ENCODE results near the gene GBA2.

Gene GBA2

DNA sequence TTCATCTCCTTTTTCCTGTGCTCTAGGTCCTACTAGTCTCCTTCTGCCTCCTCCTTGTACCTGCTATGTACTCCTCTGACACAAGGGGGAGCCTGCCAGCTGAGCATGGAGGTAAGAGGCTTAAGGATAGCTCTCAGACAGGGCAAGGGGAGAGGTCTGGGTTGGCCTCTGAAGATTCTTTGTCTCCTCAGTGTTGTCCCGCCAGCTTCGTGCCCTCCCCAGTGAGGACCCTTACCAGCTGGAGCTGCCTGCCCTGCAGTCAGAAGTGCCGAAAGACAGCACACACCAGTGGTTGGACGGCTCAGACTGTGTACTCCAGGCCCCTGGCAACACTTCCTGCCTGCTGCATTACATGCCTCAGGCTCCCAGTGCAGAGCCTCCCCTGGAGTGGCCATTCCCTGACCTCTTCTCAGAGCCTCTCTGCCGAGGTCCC lies 12.8 kb downstream of the GBA2 start:
- DNase-seq = no peak

DNA sequence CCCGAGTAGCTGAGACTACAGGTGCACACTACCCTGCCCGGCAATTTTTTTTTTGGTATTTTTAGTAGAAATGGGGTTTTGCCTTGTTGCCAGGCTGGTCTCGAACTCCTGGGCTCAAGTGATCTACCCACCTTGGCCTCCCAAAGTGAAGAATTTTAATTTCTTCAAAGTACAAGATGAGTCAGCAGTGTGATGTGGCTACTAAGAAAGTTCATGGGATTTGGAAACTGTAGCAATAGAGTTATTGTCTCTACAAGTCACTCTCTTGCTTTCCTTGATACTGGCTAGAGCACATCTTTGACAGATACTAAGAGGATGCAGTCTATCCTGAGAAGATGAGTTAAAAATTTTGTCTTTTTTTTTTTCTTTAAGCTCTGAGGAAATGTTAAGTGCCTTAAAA lies 14.9 kb downstream of the GBA2 start:
- no peak for DNase-seq

DNA sequence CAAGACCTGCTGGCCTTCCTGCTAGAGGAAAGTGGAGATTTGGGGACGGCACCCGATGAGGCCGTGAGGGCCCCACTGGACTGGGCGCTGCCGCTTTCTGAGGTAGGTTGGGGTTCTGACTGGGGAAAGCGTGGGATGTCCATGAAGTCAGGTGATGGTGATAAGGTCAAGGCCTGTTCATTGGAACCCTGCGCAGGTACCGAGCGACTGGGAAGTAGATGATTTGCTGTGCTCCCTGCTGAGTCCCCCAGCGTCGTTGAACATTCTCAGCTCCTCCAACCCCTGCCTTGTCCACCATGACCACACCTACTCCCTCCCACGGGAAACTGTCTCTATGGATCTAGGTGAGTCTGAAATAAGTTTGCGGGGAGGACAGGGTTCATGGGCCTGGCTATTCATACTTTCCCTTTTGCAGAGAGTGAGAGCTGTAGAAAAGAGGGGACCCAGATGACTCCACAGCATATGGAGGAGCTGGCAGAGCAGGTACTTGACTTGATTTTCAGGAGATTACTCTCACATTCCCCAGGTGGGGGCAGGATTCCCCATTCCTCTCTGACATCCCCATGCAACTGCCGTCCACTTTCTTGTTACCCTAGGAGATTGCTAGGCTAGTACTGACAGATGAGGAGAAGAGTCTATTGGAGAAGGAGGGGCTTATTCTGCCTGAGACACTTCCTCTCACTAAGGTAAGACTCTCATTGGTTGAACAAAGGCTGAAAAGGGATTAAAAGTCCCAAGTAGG lies 16.1 kb downstream of the GBA2 start:
- DNase-seq = no peak

DNA sequence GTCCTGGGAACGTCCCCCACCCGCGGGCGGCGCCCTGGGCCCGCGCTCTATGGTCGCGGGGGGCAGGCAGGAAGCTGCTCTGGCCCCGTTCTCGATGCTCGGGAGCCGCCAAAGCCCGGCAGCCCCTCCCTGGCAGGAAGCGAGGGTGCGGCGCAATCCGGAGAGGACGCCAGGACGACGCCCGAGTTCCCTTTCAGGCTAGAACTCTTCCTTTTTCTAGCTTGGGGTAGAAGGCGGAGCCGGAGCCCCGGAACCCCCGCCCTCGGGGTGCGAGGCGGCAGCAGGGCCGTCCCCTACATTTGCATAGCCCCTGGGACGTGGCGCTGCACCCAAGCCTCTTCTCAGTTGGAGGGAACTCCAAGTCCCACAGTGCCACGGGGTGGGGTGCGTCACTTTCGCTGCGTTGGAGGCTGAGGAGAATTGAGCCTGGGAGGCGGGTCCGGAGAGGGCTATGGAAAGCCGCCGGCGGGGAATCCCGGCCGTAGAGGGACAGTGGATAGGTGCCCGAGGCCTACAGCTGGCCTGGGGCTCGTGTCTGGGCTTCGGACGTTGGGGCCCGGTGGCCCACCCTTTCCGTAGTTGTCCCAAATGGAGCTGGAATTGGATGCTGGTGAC lies 16.7 kb downstream of the GBA2 start, which contains the start of the genes CREB3 and TLN1:
Gene CREB3 (plus strand): TSS at position 482 of the 615 bp plus-strand sequence. CDS start 107 bp downstream, at position 589.
Gene TLN1 (minus strand): TSS at position 11 of the 615 bp plus-strand sequence. CDS start 6,501 bp downstream, outside the sequence.
- DNase-seq = peak; percentile 96

DNA sequence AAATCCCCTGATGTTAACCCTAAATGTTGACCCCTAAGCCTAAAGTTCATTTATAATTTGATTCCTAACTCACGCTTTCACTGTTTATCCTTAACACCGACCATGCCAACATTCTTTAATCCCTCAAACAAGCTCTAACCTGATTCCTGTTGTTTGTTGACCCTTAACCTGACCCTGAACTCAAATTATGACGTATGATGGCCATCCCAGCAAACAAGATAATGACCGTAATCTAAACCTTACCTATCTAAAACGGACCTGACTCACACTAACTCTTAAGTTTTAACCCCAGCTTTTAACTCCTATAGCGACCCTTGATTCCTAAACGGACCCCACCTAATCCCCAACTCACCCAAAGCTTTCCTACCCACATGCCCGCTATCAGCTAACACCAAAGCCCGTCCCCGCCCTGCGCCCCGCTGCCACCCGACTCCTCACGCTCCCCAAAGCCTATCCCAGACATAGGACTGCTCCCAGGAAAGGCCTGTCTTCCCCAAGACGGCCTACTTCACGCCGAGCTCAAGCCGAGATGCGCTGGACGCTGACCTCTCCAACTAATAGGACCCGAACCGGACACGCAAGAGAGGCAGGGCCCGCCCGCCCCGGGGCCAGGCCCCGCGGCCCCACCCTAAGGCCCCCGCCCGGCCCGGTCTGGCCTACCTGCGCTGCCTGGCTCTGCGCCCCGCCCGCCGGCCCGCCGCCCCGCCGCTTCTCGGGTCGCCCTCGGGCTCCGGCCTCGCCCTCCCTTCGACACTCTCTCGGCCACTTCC lies 17.4 kb downstream of the GBA2 start:
- no peak for DNase-seq

DNA sequence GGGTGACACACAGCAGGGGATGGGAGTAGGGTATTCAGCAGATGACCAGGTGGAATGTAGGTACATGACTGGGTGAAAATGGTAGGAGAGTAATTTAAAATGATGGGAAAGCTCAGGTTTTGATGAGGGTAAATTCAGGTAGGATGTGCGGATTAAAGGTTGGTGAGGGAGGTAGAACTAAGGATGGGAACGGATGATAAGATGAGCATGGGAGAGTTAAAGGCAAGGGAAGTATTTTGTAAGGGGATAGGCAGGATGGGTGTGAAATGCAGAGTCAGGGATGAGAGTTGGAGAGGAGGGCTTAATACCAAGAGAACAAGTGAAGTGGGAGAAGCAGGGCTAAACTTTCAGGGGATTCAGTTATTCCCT lies 18.6 kb downstream of the GBA2 start:
- no peak for DNase-seq

DNA sequence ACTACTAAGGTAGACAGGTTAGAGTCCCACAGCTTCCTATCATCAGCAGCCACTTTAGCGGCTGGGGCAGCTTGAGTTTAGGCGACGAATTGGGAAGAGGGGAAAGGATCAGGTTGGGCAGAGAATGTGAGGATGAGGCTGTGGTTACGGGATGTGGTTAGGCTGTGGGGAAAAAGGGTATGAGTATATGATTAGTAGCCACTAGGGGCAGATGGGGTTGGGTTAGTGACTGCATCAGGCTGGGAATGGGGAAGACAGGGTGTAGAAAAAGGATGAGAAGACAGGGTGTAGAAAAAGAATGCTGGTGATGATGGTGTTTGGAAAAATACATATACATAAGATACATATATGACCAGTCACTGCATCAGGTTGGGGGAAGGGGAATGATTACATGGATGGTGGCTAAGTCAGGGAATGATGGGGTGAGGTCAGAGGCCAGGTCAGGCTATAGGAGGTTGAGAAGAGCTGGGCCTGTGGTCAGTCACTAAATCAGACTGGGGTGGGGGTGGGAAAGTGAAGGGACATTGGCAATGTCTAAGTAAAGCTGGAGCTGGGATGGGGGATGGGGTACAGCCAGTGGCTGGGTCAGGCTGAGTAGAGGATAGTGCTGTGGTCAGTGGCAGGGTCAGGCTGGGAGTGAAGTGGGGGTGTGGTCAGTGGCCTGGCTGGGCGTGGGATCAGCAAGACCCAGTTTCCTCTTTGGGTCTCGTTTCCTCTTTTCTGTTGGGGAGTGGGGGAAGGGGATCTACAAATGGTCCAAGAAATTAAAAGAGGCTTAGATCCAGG lies 19.1 kb downstream of the GBA2 start:
- DNase-seq = peak; percentile 8

DNA sequence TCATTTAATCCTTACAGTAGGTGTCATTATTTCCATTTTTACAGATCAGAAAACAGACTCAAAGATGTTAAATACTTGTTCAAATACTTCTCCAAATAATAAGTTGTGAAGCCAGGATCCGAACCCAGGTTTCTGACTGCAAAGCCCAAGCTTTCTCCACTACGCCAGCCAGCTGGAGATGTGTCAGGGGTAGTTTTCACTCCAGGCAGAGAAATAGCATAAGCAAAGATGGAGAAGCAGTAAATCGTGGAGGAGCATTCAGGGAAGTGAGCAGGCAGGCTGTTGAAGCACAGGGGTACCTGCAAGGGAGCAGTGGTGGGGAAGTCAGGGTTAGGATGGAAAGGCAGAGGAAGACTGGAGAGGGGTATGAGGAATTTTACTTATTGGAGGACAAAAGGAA lies 19.9 kb downstream of the GBA2 start:
- DNase-seq = no peak

DNA sequence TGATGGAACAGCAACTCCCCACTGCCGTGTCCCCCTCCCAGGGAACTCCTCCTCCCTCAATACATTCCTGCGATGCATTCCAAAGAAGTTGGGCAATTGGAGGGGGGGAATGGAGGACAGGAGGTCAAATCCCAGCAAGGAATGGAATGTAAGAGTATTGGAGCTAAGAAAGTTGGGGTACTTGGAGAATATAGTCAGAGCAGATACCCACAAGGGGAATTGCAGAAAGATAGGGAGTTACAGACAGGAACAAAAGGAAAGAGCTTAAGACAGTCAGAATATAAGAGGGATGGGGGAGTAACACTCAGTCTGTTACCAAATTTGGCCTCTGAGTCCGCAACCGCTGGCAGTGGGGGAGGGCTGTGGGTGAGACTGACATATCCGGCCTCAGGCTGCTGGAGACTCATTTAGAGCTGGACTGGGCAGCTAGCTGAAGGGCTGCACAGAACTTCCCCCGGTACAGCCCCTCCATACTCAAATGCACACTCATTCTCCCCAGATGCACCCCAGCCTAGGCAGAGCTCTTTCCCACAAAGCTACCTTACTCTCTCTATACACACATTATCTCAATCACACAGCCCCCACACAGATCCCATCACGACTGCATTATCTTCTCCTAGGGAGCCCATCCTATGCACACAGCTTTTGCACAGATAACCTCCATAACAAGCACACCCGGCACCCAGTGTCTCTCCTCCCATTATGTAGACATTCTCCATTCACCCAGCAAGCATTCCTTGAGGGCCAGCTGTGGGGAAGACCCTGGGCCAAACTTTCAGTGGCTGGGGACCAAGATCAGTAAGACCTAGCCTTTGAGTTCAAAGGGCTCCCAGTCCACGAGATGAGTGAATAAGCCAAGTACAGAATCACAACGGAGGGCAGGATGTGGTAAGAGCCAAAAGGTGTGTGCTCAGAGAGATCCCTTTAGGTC lies 20.7 kb downstream of the GBA2 start:
- DNase-seq = no peak

DNA sequence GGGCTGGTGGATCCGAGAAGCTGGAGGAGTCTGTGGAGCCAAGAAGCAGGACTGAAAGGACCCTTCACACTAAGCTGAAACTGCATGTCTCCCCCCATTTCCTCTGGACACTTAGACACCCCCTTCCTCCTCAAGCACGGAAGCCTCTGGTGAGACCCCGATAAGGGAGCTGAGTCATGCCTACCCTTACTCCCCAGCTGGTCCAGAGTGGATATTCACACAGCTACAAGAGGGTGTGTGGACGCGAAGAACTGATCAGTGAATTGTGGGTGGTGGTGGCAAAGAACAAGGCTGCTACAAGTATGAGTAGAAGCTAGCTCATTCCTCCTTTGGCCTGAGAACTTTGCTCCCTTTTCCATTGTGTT lies 21.4 kb downstream of the GBA2 start:
- DNase-seq = no peak

DNA sequence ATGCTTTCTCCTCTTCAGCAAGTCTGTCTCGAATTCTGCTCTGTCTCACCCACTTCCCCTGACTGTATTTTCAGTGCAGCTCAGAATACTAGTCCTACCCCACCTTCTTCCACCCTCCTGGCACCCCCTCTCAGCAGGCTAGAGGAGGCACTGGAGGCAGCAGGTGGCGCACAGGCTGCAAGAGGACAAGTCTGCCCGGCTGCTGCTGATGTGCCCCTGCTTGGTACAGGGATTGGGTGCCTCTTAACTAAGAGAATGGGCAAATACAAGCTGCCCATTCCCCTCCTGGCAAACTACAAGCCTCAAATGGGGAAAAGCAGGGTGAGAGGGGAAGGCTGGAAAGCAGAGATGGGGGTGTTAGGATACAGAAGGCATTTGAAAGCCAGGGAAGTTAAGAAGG lies 22.1 kb downstream of the GBA2 start:
- no peak for DNase-seq

DNA sequence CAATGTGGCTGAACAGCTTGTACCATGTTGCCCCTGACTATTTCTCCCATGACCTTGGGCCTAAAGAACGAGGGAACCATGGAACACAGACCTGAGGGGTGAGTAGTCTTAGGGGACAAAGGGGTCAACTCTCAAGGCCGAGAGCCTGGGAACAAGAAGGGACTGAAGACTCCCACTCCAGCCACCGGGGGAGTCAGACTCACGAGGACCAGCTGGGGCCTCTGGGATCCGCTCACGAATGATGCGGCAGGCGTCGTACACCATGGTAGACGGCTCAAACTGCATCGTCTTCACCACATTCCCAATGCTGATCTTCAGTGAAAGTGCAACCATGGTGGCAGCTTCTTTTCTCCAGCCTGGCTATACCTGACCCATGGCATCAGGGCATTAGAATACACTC lies 23.7 kb downstream of the GBA2 start:
- DNase-seq = no peak

DNA sequence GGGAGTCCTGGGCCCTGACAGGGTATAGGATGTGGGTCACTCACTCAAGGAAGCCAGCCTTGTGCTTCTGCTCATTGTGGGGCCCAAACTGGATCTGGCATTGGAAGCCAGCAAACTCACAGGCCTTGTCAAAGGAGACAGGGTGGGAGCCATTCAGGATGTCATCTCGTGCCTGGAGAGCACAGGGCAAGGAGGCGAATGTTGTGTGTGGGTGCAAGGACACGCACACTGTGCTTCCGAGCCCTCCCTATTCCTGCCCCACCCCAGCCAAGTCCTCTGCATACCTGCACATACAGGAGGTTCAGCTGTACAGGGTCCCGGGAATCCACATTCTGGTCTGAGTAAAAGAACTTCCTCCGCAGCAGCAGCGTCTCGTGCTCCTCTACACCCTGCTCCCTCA lies 25.1 kb downstream of the GBA2 start:
- no peak for DNase-seq

DNA sequence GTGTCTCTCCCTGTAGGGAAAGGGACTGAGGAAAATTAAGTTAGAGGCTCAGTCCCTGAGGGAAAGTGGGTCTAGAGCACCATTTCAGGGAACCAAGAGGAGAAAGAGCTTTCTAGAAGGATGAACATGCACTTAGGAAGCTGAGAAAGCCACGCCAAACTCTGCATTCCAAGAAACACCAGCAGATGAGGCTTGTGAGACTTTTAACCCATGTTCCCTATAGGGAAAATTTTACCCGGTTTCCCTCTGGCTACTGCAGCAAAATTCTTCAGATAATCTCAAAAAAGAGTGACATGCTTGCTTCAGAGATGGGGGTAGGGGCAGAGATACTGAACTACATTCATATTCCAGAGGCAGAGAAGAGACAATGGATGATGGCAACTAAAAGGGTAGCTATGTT lies 25.6 kb downstream of the GBA2 start:
- DNase-seq = no peak

DNA sequence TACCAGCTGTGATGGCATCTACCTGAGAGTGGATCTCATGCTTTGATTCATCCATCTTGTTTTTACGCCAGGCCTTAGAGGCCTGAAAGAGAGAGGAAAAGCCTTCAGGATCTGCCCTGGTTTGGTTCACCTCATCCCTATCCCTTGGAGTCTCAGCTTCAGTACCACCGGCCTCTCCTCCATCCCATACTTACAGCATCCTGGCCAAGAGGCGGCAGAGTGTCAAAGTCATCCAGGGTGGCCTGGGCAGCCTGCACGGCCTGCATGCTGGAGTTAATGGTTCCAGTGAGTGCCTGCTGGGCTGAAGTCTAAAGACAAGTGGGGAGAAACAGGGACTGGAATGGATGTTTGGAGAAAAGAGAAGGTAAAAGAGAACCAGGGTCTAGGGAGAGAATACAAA lies 29.5 kb downstream of the GBA2 start:
- DNase-seq = no peak

DNA sequence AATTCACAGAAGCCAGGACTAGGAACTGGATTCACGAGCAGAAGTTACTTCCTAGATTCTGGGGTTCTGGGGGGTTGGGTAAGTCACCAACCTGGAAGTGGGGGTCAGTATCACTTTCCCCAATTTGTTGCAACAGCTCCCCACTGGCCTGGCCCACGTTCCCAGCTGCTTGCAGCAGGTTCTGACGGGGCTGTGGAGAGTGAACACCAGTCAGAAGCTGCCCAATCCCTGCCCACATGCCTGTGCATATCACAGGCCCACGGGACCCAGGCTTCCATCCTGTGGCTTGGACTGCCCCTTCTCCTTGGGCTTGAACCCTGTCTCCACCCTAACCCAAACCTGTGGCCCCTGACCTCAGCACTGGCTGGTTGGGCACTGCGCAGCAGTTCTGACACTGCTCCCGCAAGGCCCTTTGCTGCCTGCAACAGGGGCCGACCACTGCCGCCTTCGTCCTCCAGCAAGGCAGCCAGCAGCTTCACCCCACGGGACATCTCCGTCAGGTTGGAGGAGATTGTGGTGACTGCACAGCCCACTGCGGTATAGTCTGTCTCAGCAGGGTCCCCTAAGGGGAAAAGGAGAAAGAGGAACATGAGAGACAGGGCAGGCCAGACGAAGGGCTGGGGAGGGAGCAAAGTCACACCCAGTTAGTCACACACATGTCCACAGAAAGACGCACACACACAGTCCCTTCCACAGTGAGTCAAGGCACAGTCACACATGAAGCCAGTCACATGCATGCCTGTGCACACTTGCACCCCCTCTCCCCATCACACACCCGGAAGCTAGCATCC lies 30.1 kb downstream of the GBA2 start:
- no peak for DNase-seq

DNA sequence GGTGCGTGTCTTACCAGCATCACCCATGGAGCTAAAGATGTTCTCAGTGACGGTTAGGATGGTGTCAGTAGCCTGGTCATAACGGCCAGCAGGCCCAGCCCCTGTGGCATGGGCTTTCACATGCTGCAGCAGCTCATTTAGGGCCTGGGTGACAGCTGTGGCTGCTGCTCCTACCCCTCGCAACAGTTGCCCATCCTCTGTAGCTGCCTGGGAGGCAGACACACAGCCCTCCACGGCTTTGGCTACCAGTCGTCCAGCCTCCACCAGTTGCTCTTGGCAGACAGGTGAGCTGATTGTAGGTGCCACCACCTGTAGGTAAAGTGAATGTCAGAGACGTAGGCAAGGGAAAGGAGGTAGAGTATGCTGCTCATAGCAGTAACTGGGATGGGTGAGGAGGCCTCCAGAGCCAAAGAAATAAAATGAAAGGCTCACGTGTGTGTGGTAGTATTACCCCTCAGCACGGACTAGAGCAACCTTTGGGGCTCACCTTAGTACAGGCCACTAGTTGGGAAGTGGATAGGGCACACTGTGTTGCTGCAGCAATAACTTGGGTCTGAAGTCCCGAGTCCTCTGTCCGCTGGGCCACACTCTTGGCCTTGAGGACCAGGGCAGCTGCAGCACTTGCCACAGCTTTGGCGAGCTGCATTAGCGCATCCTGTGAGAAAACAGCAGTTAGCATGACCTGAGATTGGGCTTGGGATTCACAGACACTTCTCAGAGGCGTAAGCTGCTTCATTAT lies 31.7 kb downstream of the GBA2 start:
- DNase-seq = no peak

DNA sequence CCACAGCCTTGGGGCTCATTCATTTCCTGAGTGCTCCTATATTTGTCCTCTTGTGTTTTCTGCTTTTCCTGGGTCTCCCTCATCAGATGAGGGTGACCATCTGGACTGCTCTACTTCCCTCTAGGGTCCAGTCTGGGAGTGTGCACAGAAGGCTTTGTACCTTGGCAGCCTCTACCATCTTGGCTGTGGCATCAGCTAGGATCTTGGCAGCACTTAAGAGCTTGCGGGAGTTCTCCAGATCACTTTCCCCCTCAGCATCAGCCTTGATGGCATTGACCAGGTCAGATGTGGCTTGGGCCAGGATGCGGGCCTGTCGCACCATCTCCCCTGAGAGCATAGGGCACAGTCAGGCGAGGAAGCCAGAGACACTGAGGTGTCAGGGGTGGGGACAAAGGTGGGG lies 32.8 kb downstream of the GBA2 start:
- no peak for DNase-seq

DNA sequence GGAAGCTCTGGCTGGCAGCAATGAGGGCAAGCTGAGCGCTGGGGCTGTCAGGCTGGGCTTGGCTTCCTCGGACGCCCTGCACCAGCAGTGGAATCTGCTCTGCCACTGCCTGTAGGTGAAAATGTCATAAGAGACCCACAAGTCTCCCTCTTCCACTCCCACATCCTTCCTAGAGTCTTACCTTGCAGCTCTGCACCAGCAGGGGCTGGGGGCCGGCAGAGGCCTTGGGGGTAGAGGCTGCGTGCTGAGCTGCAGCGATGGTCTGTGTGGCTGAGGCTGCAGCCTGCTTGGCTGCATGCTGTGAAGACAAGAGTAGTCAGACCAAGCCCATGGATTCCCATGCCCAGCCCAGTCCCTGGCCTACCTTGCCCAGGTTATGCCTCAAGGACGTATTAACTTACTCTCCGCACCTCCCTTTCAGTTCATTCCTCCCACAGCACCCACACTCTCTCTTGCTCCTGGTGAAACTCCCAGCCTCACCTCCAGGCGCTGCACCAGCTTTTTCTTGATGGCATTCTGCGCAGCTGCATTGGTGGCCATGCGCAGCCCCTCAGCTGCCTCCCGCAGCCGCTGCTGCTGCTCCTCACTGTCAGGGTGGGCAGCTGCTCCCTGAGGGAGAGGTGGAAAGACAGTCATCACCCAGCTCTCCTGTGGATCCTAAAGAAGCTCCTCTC lies 34.3 kb downstream of the GBA2 start:
- no peak for DNase-seq

DNA sequence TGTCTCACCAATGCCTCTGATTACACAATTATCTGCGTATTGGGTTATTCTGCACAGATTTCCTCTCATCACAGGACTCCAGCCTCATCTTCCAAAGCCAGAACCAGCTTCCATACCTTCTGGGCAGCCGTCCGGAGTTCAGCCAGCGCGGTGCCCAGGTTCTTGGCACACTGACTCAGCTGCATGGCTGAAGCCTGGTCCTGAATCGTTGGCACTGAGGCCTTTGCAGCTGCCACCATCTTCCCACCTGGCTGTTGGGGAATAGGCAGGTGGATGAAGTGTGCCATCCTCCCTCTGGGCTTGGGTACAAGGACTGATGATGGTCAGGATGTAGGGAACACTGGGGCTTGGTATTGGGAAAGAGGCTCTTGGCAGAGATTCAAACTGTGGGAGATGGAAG lies 34.9 kb downstream of the GBA2 start:
- no peak for DNase-seq
